Caco-2 (cell line): ENCODE data around the gene SFRP5. TPM values are rescaled to one million over a fixed set of nuclear protein-coding genes. Genes with fewer than 3 reads are reported as not detected.

Experiments used
- BruUV-seq: library from RNA; stranded (reverse); fragments of 400-500 nt; replicated peaks from 2 replicates; lab custom pipeline; 2021; lab: Mats Ljungman, UMichigan
- CTCF ChIA-PET: fragments of 300-600 bp; sonication (Branson Sonifier 250); formaldehyde crosslinking; loops from one replicate; lab custom pipeline; 2022; ENCODE audit warnings: antibody characterized with exemption; lab: Charles Lee
- POLR2A ChIA-PET: fragments of 300-600 bp; sonication (Branson Sonifier 250); formaldehyde crosslinking; loops from one replicate; lab custom pipeline; 2022; ENCODE audit warnings: antibody characterized with exemption; lab: Charles Lee
- DNase-seq, 2 experiments: peaks; one replicate each; pipeline versions ENCODE4 v3.0.0 to v3.0.0-alpha.2; 2020 to 2022
- H3K27me3 ChIP-seq: replicated peaks from 2 replicates; pipeline ENCODE4 v1.6.0; 2011; ENCODE audit warnings: low read length; ENCODE audit not compliant: control insufficient read depth, insufficient read depth
- H3K36me3 ChIP-seq: 2 replicates; pipeline ENCODE4 v1.5.1; 2011; ENCODE audit warnings: low read length; ENCODE audit not compliant: control insufficient read depth, insufficient read depth
- H3K4me1 ChIP-seq: fragments of 250-450 bp; sonication (Bioruptor Pico); 2 replicates; pipeline ENCODE4 v1.5.1; 2020; ENCODE audit warnings: mild to moderate bottlenecking
- H3K4me3 ChIP-seq: 2 replicates; pipeline ENCODE4 v1.5.1; 2011; ENCODE audit warnings: low read depth, mild to moderate bottlenecking, control low read depth, low read length
- H3K9me3 ChIP-seq: fragments of 250-450 bp; sonication (Bioruptor Pico); 2 replicates; pipeline ENCODE4 v1.5.1; 2020; ENCODE audit warnings: mild to moderate bottlenecking, moderate library complexity
- H3K27ac Mint-ChIP-seq: one replicate; pipeline ENCODE4 v1.8.0; 2022; ENCODE audit warnings: mixed read lengths; ENCODE audit not compliant: unreplicated experiment
- H3K27me3 Mint-ChIP-seq: one replicate; pipeline ENCODE4 v1.8.0; 2022; ENCODE audit warnings: mixed read lengths; ENCODE audit not compliant: insufficient read depth, unreplicated experiment
- H3K36me3 Mint-ChIP-seq: one replicate; pipeline ENCODE4 v1.8.0; 2022; ENCODE audit warnings: mild to moderate bottlenecking, mixed read lengths; ENCODE audit not compliant: insufficient read depth, unreplicated experiment
- H3K4me1 Mint-ChIP-seq: one replicate; pipeline ENCODE4 v1.8.0; 2022; ENCODE audit warnings: low read depth, mixed read lengths; ENCODE audit not compliant: unreplicated experiment
- H3K4me3 Mint-ChIP-seq: one replicate; pipeline ENCODE4 v1.8.0; 2022; ENCODE audit warnings: mild to moderate bottlenecking, moderate library complexity, mixed read lengths; ENCODE audit not compliant: unreplicated experiment
- H3K9me3 Mint-ChIP-seq: one replicate; pipeline ENCODE4 v1.8.0; 2022; ENCODE audit warnings: mixed read lengths; ENCODE audit not compliant: unreplicated experiment
- intact Hi-C: fragments of 100-400 bp; cut with micrococcal nuclease; formaldehyde crosslinking; loops from one replicate; pipeline ENCODE4 v1.10.0; 2022; ENCODE audit not compliant: unreplicated experiment
- total RNA-seq: library from RNA; stranded (reverse); gene quantifications from 2 replicates; pipeline ENCODE4 v1.2.3, GENCODE V29; 2022
- TF ChIP-seq, protein P1 (sequence below), 2 experiments: fragments of 200-600 bp in 1 of 2; IDR thresholded peaks; 1 replicate in 1 of 2; 2 replicates in 1 of 2; pipeline versions ENCODE4 v1.5.1 to v1.8.0; 2011 to 2022; ENCODE audit warnings: antibody characterized with exemption in 1 of 2, control low read depth in 1 of 2, inconsistent platforms in 1 of 2, low read depth in 1 of 2, low read length in 1 of 2, mild to moderate bottlenecking in 1 of 2, moderate library complexity in 1 of 2; ENCODE audit not compliant: insufficient read depth in 1 of 2, severe bottlenecking in 1 of 2, unreplicated experiment in 1 of 2

Gene SFRP5
- total RNA-seq, 1 experiment from 2014 or later = 1.1 TPM

DNA sequence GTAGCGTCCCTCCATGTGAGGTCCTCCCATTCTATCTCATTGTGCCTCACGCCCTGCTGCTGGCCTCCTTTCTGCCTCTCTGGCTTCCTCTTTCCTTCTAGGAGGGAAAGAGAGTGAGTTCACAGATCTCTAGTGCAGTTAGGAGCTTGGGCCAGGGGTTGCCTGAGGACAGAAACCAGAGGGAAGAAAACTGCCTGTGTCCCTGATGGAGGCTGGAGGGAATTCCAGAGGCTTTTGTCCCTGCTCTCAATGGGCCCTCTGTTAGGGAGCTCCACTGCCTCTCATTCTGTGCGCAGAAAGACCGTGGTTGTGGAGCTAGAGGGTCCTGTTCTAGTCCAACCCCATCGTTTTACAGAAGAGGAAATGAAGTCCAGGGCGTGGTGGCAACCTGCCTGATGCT lies 53.6 kb downstream of the SFRP5 start:
- intact Hi-C loops = loop anchor here (5.0 kb wide), 1 partner anchor 36 kb away; no protein-coding TSS in a partner anchor
- H3K9me3 ChIP-seq = no peaks in the 10 kb centered on the region
- no peak overlapping the region for H3K27ac Mint-ChIP-seq
- no peaks in the 10 kb centered on the region for H3K9me3 Mint-ChIP-seq
- POLR2A ChIA-PET = no interaction called here
- H3K36me3 ChIP-seq = no peaks in the 10 kb centered on the region
- no TSS peak for BruUV-seq
- H3K4me1 Mint-ChIP-seq = peaks cover 12% of the 10 kb centered on the region
- H3K36me3 Mint-ChIP-seq = peaks cover 17% of the 10 kb centered on the region
- H3K27me3 Mint-ChIP-seq = no peaks in the 10 kb centered on the region
- no peaks in the 10 kb centered on the region for H3K27me3 ChIP-seq
- no peak overlapping the region for H3K4me3 Mint-ChIP-seq
- no peak overlapping the region for H3K4me3 ChIP-seq
- CTCF ChIA-PET = interaction anchor here (2.6 kb wide), 1 partner anchor 9 kb away, joined by 8 read pairs; no protein-coding TSS in a partner anchor
- TF ChIP-seq, protein P1, sequence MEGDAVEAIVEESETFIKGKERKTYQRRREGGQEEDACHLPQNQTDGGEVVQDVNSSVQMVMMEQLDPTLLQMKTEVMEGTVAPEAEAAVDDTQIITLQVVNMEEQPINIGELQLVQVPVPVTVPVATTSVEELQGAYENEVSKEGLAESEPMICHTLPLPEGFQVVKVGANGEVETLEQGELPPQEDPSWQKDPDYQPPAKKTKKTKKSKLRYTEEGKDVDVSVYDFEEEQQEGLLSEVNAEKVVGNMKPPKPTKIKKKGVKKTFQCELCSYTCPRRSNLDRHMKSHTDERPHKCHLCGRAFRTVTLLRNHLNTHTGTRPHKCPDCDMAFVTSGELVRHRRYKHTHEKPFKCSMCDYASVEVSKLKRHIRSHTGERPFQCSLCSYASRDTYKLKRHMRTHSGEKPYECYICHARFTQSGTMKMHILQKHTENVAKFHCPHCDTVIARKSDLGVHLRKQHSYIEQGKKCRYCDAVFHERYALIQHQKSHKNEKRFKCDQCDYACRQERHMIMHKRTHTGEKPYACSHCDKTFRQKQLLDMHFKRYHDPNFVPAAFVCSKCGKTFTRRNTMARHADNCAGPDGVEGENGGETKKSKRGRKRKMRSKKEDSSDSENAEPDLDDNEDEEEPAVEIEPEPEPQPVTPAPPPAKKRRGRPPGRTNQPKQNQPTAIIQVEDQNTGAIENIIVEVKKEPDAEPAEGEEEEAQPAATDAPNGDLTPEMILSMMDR (IDR thresholded peaks at IDR 0.05; ENCODE audit: insufficient read depth in 1 of 2, low read depth in 1 of 2, low read length in 1 of 2, severe bottlenecking in 1 of 2, unreplicated experiment in 1 of 2) = no peak
- DNase-seq = no peak
- peaks cover 13% of the 10 kb centered on the region for H3K4me1 ChIP-seq

DNA sequence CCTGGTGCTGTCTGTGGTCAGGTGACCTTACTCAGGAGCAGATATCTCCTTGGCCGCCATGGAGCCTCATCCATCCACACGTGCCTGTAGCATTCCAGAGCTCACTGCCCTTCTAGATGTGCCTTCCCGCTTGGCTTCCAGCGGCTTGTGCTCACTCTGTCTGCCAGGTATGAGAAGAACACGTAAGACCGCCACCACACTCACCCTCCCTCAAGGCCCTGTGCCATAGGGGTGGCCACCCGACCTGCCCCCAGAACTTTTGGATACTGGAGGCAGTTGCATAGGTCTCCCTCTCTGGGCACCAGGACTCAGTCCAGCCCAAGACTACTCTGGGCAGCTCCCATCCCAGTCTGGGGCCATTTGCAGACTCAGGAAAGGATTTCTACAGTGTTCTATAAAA lies 54.2 kb downstream of the SFRP5 start:
- Histone ChIP-seq H3K9me3 (no peaks in the 10 kb centered on the region), H3K36me3 (no peaks in the 10 kb centered on the region), H3K4me3 (no peak overlapping the region), H3K27me3 (no peaks in the 10 kb centered on the region), H3K4me1 (peaks cover 18% of the 10 kb centered on the region)
- ChIA-PET POLR2A (no interaction called here), CTCF (interaction anchor here (1.1 to 2.6 kb wide), 2 partner anchors 8 to 9 kb away, joined by 3 to 8 read pairs; no protein-coding TSS in a partner anchor)
- Mint-ChIP-seq H3K36me3 (peaks cover 20% of the 10 kb centered on the region), H3K9me3 (no peaks in the 10 kb centered on the region), H3K27ac (no peak overlapping the region), H3K4me3 (no peak overlapping the region), H3K27me3 (no peaks in the 10 kb centered on the region), H3K4me1 (peaks cover 17% of the 10 kb centered on the region)
- DNase-seq = no peak
- TF ChIP-seq, protein P1 (IDR thresholded peaks at IDR 0.05; ENCODE audit: insufficient read depth in 1 of 2, low read depth in 1 of 2, low read length in 1 of 2, severe bottlenecking in 1 of 2, unreplicated experiment in 1 of 2) = no peak
- no TSS peak for BruUV-seq
- intact Hi-C loops = loop anchor here (5.0 kb wide), 1 partner anchor 35 kb away; no protein-coding TSS in a partner anchor

Other genes with a start within 250 kb of the SFRP5 start
- 0.23 TPM in 1 of 2 replicates, not detected in the other for gene ANKRD2, start 199.2 kb downstream of the SFRP5 start, total RNA-seq
- gene HOGA1, start 187.6 kb downstream of the SFRP5 start, total RNA-seq = 0.50 and 0.67 TPM in 2 replicates
- gene C10orf62, start 182.3 kb downstream of the SFRP5 start, total RNA-seq = not detected in 2 replicates
- gene MORN4, start 138.5 kb downstream of the SFRP5 start, total RNA-seq = 9.7 and 12.6 TPM in 2 replicates
- gene PI4K2A, start 131.3 kb downstream of the SFRP5 start, total RNA-seq = 26.1 and 27.3 TPM in 2 replicates
- gene AVPI1, start 84.8 kb downstream of the SFRP5 start, total RNA-seq = 16.1 and 17.1 TPM in 2 replicates
- 19.6 and 22.6 TPM in 2 replicates for gene MARVELD1, start 58.3 kb downstream of the SFRP5 start, total RNA-seq
- 41.3 and 41.6 TPM in 2 replicates for gene ZFYVE27, start 34.9 kb downstream of the SFRP5 start, total RNA-seq
- gene GOLGA7B, start 77.8 kb upstream of the SFRP5 start, total RNA-seq = 0.21 and 0.36 TPM in 2 replicates